WERI-Rb-1 (cell line): ENCODE measurements around the gene PTPRM.

Source experiments
- DNase-seq: peaks from one replicate; pipeline ENCODE4 v3.0.0-alpha.2; 2020
- H3K27ac ChIP-seq: fragments of 250-450 bp; sonication (Bioruptor Pico); 2 replicates; pipeline ENCODE4 v1.5.1; 2020; ENCODE audit warnings: mild to moderate bottlenecking, moderate library complexity
- H3K27me3 ChIP-seq: fragments of 250-450 bp; sonication (Bioruptor Pico); 2 replicates; pipeline ENCODE4 v1.5.1; 2021; ENCODE audit warnings: mild to moderate bottlenecking, low read depth, moderate library complexity; ENCODE audit not compliant: insufficient read depth, severe bottlenecking
- H3K36me3 ChIP-seq: fragments of 250-450 bp; sonication (Bioruptor Pico); 2 replicates; pipeline ENCODE4 v1.5.1; 2020; ENCODE audit warnings: mild to moderate bottlenecking, moderate library complexity
- H3K4me3 ChIP-seq: 2 replicates; pipeline ENCODE4 v1.5.1; 2011; ENCODE audit warnings: low read depth, mild to moderate bottlenecking, control low read depth, low read length
- H3K9me3 ChIP-seq: fragments of 250-450 bp; sonication (Bioruptor Pico); 2 replicates; pipeline ENCODE4 v1.5.1; 2021; ENCODE audit warnings: mild to moderate bottlenecking, moderate library complexity; ENCODE audit not compliant: severe bottlenecking
- TF ChIP-seq, protein P1 (sequence below): IDR thresholded peaks from 2 replicates; pipeline ENCODE4 v1.5.1; 2011; ENCODE audit warnings: low read depth, mild to moderate bottlenecking, control low read depth, inconsistent platforms, low read length

PTPRM gene

DNA sequence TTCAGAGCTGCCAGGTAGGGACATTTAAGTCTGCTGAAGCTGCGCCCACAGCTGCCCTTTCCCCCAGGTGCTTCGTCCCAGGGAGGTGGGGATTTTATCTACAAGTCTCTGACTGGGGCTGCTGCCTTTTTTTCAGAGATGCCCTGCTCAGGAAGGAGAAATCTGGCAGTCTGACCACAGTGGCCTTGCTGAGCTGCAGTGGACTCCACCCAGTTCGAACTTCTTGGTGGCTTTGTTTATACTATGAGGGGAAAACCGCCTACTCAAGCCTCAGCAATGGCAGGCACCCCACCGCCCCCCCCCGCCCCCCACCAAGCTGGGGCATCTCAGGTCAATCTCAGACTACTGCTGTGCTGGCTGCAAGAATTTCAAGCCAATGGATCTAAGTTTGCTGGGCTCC is 584.1 kb downstream of the PTPRM start:
- no peaks in the 10 kb centered on the region for H3K36me3 ChIP-seq
- DNase-seq = no peak
- no peak overlapping the region for H3K27ac ChIP-seq
- H3K27me3 ChIP-seq = no peaks in the 10 kb centered on the region
- no peak overlapping the region for H3K4me3 ChIP-seq
- TF ChIP-seq, protein P1, sequence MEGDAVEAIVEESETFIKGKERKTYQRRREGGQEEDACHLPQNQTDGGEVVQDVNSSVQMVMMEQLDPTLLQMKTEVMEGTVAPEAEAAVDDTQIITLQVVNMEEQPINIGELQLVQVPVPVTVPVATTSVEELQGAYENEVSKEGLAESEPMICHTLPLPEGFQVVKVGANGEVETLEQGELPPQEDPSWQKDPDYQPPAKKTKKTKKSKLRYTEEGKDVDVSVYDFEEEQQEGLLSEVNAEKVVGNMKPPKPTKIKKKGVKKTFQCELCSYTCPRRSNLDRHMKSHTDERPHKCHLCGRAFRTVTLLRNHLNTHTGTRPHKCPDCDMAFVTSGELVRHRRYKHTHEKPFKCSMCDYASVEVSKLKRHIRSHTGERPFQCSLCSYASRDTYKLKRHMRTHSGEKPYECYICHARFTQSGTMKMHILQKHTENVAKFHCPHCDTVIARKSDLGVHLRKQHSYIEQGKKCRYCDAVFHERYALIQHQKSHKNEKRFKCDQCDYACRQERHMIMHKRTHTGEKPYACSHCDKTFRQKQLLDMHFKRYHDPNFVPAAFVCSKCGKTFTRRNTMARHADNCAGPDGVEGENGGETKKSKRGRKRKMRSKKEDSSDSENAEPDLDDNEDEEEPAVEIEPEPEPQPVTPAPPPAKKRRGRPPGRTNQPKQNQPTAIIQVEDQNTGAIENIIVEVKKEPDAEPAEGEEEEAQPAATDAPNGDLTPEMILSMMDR = no peak
- H3K9me3 ChIP-seq = no peaks in the 10 kb centered on the region

DNA sequence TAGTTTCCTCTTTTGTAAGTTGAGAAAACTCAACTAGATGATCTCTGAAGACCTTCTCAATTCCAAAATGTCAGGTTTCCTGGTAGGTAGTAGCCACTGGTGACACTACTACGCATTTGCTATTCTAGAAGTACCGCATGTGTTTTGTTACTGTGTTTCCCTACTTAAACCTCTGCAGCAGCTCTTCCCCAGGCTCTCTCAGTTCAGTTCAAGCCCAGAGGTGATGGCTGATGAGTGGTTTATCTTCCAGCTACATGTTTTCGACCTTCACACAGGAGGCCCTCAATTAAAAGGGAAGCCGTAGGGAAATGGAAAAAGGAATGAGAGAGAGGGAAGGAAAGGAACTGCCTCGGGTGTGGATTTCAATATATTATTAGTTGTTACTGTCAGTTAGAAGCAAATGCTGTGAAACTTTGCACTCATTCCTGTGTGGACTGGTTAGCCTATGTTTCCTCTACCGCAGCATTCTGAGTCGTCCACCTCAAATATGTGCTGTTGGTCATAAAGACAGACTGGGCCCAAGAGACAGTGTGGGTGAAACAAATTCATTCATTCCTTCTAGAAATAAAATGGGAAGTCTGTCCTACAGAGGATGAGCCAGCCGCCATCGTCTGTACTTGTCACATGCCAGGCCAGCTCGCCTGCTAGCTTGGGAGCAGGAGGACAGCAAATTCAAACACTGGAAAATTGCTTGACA is 586.9 kb downstream of the PTPRM start:
- no peak for DNase-seq
- Histone ChIP-seq H3K4me3 (no peak overlapping the region), H3K27me3 (no peaks in the 10 kb centered on the region), H3K27ac (no peak overlapping the region), H3K9me3 (peaks cover 3% of the 10 kb centered on the region), H3K36me3 (no peaks in the 10 kb centered on the region)
- TF ChIP-seq, protein P1 = no peak

DNA sequence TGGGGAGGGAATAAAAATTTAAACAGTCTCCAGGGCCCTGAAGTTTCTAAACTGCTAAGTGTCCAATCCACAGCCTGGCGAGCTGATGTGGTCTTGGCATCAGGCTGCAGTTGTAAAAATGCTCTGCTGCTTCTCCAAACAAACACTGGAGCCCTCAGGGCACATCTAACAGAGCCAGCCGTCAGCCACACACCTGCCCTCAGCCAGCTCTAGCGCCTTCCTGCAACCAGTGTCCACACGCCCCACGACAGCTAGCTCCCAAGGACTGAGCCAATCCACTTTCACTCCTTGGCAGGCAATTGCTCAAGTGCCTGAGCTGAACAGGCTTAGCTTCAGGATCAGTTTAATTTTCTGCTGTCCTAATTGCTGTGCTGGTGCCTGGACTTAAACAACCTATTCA is 595.7 kb downstream of the PTPRM start:
- Histone ChIP-seq H3K4me3 (no peak overlapping the region), H3K27me3 (no peaks in the 10 kb centered on the region), H3K36me3 (no peaks in the 10 kb centered on the region), H3K27ac (no peak overlapping the region), H3K9me3 (peaks cover 3% of the 10 kb centered on the region)
- TF ChIP-seq, protein P1 = no peak
- peak; percentile 61 for DNase-seq

DNA sequence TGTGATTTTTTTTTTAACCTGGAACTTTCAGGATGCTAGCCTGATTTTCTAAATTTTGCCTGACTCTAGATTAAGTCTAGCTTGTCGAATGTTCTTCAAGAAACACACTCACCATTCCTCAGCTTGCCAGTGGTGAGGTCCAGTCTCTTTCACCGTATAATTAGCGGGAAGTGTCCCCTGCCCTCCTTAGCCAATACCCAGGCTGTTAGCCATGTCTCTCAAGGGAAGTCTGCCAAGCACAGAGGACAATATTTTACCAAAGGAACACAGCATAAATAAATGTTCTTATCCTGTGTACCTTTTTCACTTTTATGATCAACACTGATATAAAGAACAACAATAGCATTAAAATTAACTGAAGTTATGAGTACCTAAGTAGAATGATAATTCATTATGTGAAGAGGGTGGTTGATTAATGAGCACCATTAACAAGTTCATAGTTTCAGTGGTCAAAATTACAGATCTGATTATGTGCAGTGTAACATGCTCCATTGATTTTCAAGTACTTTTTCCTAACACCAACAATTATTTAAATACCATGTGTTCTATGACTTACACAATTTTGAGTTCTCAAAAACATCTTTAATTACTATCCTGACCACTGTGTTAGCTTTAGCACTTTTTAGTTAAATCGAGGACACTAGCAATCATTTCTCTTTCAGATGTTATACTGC is 596.3 kb downstream of the PTPRM start:
- DNase-seq = no peak
- Histone ChIP-seq H3K9me3 (peaks cover 3% of the 10 kb centered on the region), H3K27me3 (no peaks in the 10 kb centered on the region), H3K4me3 (no peak overlapping the region), H3K36me3 (no peaks in the 10 kb centered on the region), H3K27ac (no peak overlapping the region)
- TF ChIP-seq, protein P1 = no peak

DNA sequence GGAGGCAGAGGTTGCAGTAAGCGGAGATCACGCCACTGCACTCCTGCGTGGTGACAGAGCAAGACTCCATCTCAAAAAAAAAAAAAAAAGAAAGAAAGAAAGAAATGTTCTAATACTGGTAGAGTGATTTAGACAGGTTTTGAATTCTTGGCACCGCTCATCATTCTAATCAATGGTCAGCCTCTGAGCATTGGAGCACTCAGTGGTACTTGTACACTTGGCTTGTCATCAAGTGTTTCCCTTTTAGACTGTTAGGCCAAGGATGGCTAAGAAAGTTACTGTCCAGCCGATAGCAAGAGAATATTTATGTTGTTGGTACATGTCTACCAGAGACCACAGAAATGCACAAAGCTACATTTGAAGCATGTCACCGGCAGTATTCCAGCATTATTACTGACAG is 598.0 kb downstream of the PTPRM start:
- no peaks in the 10 kb centered on the region for H3K36me3 ChIP-seq
- no peaks in the 10 kb centered on the region for H3K27me3 ChIP-seq
- no peak for DNase-seq
- H3K27ac ChIP-seq = no peak overlapping the region
- TF ChIP-seq, protein P1 = no peak
- no peak overlapping the region for H3K4me3 ChIP-seq
- no peaks in the 10 kb centered on the region for H3K9me3 ChIP-seq

DNA sequence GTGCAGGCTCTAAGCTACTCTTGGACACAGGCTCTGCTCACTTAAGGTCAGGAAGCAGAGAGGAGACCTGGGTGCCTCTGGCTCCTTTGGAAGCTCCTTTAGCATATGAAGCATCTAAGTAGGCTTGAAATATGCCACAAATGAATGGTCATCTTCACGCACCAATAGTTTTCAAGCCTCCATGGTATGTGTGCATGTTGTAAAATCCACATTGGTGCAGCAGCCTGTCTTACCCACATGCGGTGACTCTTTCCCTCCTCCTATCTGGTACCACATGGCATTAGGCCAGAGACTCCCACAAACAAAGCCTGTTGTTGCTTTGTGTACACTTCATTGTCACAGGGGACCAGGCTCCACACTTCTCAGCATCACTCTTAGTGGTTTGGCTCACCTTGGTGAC is 599.9 kb downstream of the PTPRM start:
- Histone ChIP-seq H3K27ac (no peak overlapping the region), H3K9me3 (no peaks in the 10 kb centered on the region)
- DNase-seq = no peak

More for the DNA sequence above, 599.9 kb downstream of the PTPRM start:
- TF ChIP-seq, protein P1 = no peak
- Histone ChIP-seq H3K27me3 (no peaks in the 10 kb centered on the region), H3K36me3 (no peaks in the 10 kb centered on the region), H3K4me3 (no peak overlapping the region)
